HCT116 (cell line): ENCODE data around the gene MYO1A. TPM values are rescaled to one million over a fixed set of nuclear protein-coding genes. Genes with fewer than 3 reads are reported as not detected.

ENCODE experiments used
- ATAC-seq: fragments of 200-7000 bp; cut with Tn5 transposase; 2 replicates; pipeline ENCODE4 v1.9.1; 2020; ENCODE audit warnings: mild to moderate bottlenecking, moderate library complexity
- BruUV-seq: library from RNA; stranded (reverse); fragments of 400-500 nt; replicated peaks from 2 replicates; lab custom pipeline; 2021; lab: Mats Ljungman, UMichigan
- CTCF ChIA-PET: fragments of 300-600 bp; sonication (Branson Sonifier 250); formaldehyde crosslinking; loops from one replicate; lab custom pipeline; 2021; ENCODE audit warnings: antibody characterized with exemption; lab: Charles Lee
- POLR2A ChIA-PET: fragments of 300-600, 350-600 bp; sonication (Branson Sonifier 250); formaldehyde crosslinking; loops from one replicate; lab custom pipeline; 2021; ENCODE audit warnings: antibody characterized with exemption; lab: Charles Lee
- RAD21 ChIA-PET, 2 experiments: fragments of 300-600 bp; sonication (Branson Sonifier 250); formaldehyde crosslinking; loops; one replicate each; lab custom pipeline; 2023; ENCODE audit warnings: low total read pairs in 2 of 2; ENCODE audit not compliant: uncharacterized antibody in 2 of 2, unreplicated experiment in 2 of 2, low non-redundant PET in 1 of 2; lab: Charles Lee
- DNase-seq: peaks from one replicate; pipeline ENCODE4 v3.0.0-alpha.2; 2010; ENCODE audit warnings: low read depth, low spot score
- H2AFZ ChIP-seq: fragments of 200-600 bp; shearing (Covaris generic), sonication (generic); 2 replicates; pipeline ENCODE4 v1.6.1; 2017; ENCODE audit warnings: low read depth, mixed run types, mixed read lengths, antibody characterized with exemption, low read length; ENCODE audit not compliant: poor library complexity, severe bottlenecking
- H3K27ac ChIP-seq: 2 replicates; pipeline ENCODE4 v1.5.1; 2012; ENCODE audit warnings: low read depth, low read length
- H3K27me3 ChIP-seq: fragments of 200-600 bp; sonication (generic); 2 replicates; pipeline ENCODE4 v1.6.1; 2016; ENCODE audit warnings: mixed run types, low read length, mixed read lengths; ENCODE audit not compliant: insufficient read depth
- H3K36me3 ChIP-seq, 2 experiments: fragments of 200-500 bp in 1 of 2; fragments of 200-600 bp in 1 of 2; sonication (Bioruptor generic) in 1 of 2; sonication (generic) in 1 of 2; 2 replicates each; pipeline versions ENCODE4 v1.5.1 to v1.6.1; 2014 to 2016; ENCODE audit warnings: low read length in 2 of 2, inconsistent platforms in 1 of 2, mixed read lengths in 1 of 2, mixed run types in 1 of 2; ENCODE audit not compliant: insufficient read depth in 2 of 2, control insufficient read depth in 1 of 2
- H3K4me1 ChIP-seq, 2 experiments: fragments of 200-600 bp in 1 of 2; sonication (generic) in 1 of 2; 2 replicates each; pipeline versions ENCODE4 v1.5.1 to v1.6.1; 2012 to 2017; ENCODE audit warnings: low read length in 2 of 2, inconsistent platforms in 1 of 2, mild to moderate bottlenecking in 1 of 2, mixed read lengths in 1 of 2, mixed run types in 1 of 2, moderate library complexity in 1 of 2; ENCODE audit not compliant: insufficient read depth in 2 of 2, control insufficient read depth in 1 of 2
- H3K4me2 ChIP-seq: fragments of 200-600 bp; sonication (generic); 2 replicates; pipeline ENCODE4 v1.6.1; 2017; ENCODE audit warnings: mixed run types, low read length, mixed read lengths
- H3K4me3 ChIP-seq, 2 experiments: fragments of 200-600 bp in 1 of 2; sonication (generic) in 1 of 2; replicated peaks in 1 of 2; 2 replicates each; pipeline ENCODE4 v1.5.1; 2011 to 2016; ENCODE audit warnings: low read length in 2 of 2, control low read depth in 1 of 2, low read depth in 1 of 2, mild to moderate bottlenecking in 1 of 2, mixed read lengths in 1 of 2, mixed run types in 1 of 2
- H3K79me2 ChIP-seq: fragments of 200-600 bp; sonication (generic); 2 replicates; pipeline ENCODE4 v1.6.1; 2017; ENCODE audit warnings: mild to moderate bottlenecking, mixed run types, low read length, moderate library complexity, mixed read lengths; ENCODE audit not compliant: insufficient read depth
- H3K9ac ChIP-seq: fragments of 200-600 bp; sonication (generic); 2 replicates; pipeline ENCODE4 v1.6.1; 2016; ENCODE audit warnings: low read length, mixed read lengths
- H3K9me2 ChIP-seq: fragments of 200-600 bp; sonication (generic), shearing (Covaris generic); 2 replicates; pipeline ENCODE4 v1.6.1; 2017; ENCODE audit warnings: mixed run types, mild to moderate bottlenecking, moderate library complexity; ENCODE audit not compliant: insufficient read depth
- H3K9me3 ChIP-seq, 2 experiments: fragments of 200-500 bp in 1 of 2; fragments of 200-600 bp in 1 of 2; sonication (Bioruptor generic) in 1 of 2; sonication (generic) in 1 of 2; 2 replicates each; pipeline ENCODE4 v1.6.1; 2014 to 2017; ENCODE audit warnings: low read length in 2 of 2, mixed read lengths in 2 of 2, inconsistent platforms in 1 of 2, low read depth in 1 of 2, mild to moderate bottlenecking in 1 of 2, mixed run types in 1 of 2, moderate library complexity in 1 of 2; ENCODE audit not compliant: control insufficient read depth in 1 of 2, insufficient read depth in 1 of 2
- H4K20me1 ChIP-seq: fragments of 200-600 bp; sonication (generic), shearing (Covaris generic); 2 replicates; pipeline ENCODE4 v1.6.1; 2017; ENCODE audit warnings: mixed run types, mild to moderate bottlenecking, moderate library complexity; ENCODE audit not compliant: insufficient read depth
- CTCF ChIP-seq, 3 experiments: fragments of 200-600 bp in 1 of 3; sonication (generic) in 1 of 3; IDR thresholded peaks in 2 of 3; conservative IDR thresholded peaks in 1 of 3; 2 replicates each; pipeline ENCODE4 v1.5.1; 2012 to 2017; ENCODE audit warnings: low read depth in 2 of 3, low read length in 2 of 3, antibody characterized with exemption in 1 of 3, borderline replicate concordance in 1 of 3, control low read depth in 1 of 3, mild to moderate bottlenecking in 1 of 3, mixed read lengths in 1 of 3, mixed run types in 1 of 3, moderate library complexity in 1 of 3; ENCODE audit not compliant: insufficient read depth in 1 of 3
- JUND ChIP-seq: IDR thresholded peaks from 2 replicates; pipeline ENCODE4 v1.6.1; 2012
- intact Hi-C: fragments of 100-400 bp; cut with micrococcal nuclease; formaldehyde crosslinking; loops from 2 replicates; pipeline ENCODE4 v1.10.0; 2022
- total RNA-seq: library from RNA; stranded (reverse); gene quantifications from one replicate; pipeline ENCODE4 v1.2.1, GENCODE V29; 2021; ENCODE audit not compliant: unreplicated experiment

Gene MYO1A
- total RNA-seq, 1 experiment from 2014 or later: 0.76 TPM

GRCh38 chr12:57093415-57094207, 43.7 kb upstream of the MYO1A start:
- POLR2A ChIA-PET: interaction anchor here (0.6 to 7.8 kb wide), 6 partner anchors 11 to 24 kb away, joined by 3 to 32 read pairs (median 5); partner anchors contain the start of genes NEMP1 and STAT6
- ATAC-seq: peak; percentile 60

More at GRCh38 chr12:57093415-57094207, 43.7 kb upstream of the MYO1A start:
- Histone ChIP-seq H3K9ac (peak overlapping the region; percentile 49), H3K4me2 (peak overlapping the region; percentile 60), H3K27me3 (no peaks in the 10 kb centered on the region), H3K9me2 (no peaks in the 10 kb centered on the region), H2AFZ (no peak overlapping the region)
- no peak for DNase-seq
- RAD21 ChIA-PET: interaction anchor here (1.1 to 2.0 kb wide), 3 partner anchors 18 to 24 kb away, joined by 4 to 8 read pairs (median 4); partner anchors contain the start of gene STAT6 (in 1 of the 2)
- TF ChIP-seq CTCF (IDR thresholded peaks at IDR 0.05 in 2 of 3, conservative IDR thresholded peaks at IDR 0.05 in 1 of 3; ENCODE audit: borderline replicate concordance in 1 of 3, insufficient read depth in 1 of 3, low read depth in 2 of 3, low read length in 2 of 3) (peak in 2 of 3 experiments; percentile 74; a peak in 4 of 6 replicates), JUND (no peak)
- TF ChIP-seq, all 23 proteins: peak for 1
- Histone ChIP-seq H3K4me1 (peaks cover 45 to 69% of the 10 kb centered on the region in 2 experiments), H4K20me1 (no peaks in the 10 kb centered on the region), H3K27ac (peak overlapping the region; percentile 83), H3K79me2 (peaks cover 38% of the 10 kb centered on the region), H3K9me3 (no peaks in the 10 kb centered on the region), H3K36me3 (peaks cover 20 to 35% of the 10 kb centered on the region in 2 experiments; a peak in 3 of 4 replicates), H3K4me3 (no peak overlapping the region)
- intact Hi-C loops: loop anchor here (1.0 kb wide), 1 partner anchor 24 kb away; no protein-coding TSS in a partner anchor
- BruUV-seq: TSS peak; percentile 75
- CTCF ChIA-PET: interaction anchor here (0.8 to 3.8 kb wide), 7 partner anchors 10 to 34 kb away, joined by 3 to 32 read pairs (median 6); partner anchors contain the start of genes LRP1, NEMP1 and STAT6
